WTC11 (cell line): ENCODE data around the gene FOXI2.
A peak's percentile ranks its signal among the peaks of the same experiment; 100 is the strongest.

Experiments used
- ATF1 ChIP-seq: sonication (generic); formaldehyde crosslinking; IDR thresholded peaks from 2 replicates; pipeline ENCODE4 v1.8.1; 2023; ENCODE audit warnings: mild to moderate bottlenecking, moderate library complexity, missing genetic modification reagents
- ATF3 ChIP-seq: sonication (generic); formaldehyde crosslinking; conservative IDR thresholded peaks from 2 replicates; pipeline ENCODE4 v1.8.1; 2022; ENCODE audit warnings: mild to moderate bottlenecking, missing genetic modification reagents
- CREM ChIP-seq: sonication (generic); formaldehyde crosslinking; IDR thresholded peaks from 2 replicates; pipeline ENCODE4 v1.8.1; 2022; ENCODE audit warnings: mild to moderate bottlenecking, missing genetic modification reagents, moderate library complexity
- CTCF ChIP-seq: fragments of 200-600 bp; IDR thresholded peaks from 2 replicates; pipeline ENCODE4 v1.8.0; 2022; ENCODE audit warnings: antibody characterized with exemption
- ELF4 ChIP-seq: sonication (generic); formaldehyde crosslinking; IDR thresholded peaks from 2 replicates; pipeline ENCODE4 v1.8.1; 2022; ENCODE audit warnings: low read depth, mild to moderate bottlenecking, moderate library complexity, missing genetic modification reagents
- JUN ChIP-seq: sonication (generic); formaldehyde crosslinking; IDR thresholded peaks from 2 replicates; pipeline ENCODE4 v1.8.0; 2023; ENCODE audit warnings: mild to moderate bottlenecking, missing genetic modification reagents
- NFYB ChIP-seq: sonication (generic); formaldehyde crosslinking; conservative IDR thresholded peaks from 2 replicates; pipeline ENCODE4 v1.8.0; 2022; ENCODE audit warnings: low read depth, missing genetic modification reagents
- NR3C1 ChIP-seq: sonication (generic); formaldehyde crosslinking; conservative IDR thresholded peaks from 2 replicates; pipeline ENCODE4 v1.8.1; 2023; ENCODE audit warnings: low read depth, mild to moderate bottlenecking, missing genetic modification reagents
- TP53 ChIP-seq: sonication (generic); formaldehyde crosslinking; IDR thresholded peaks from 2 replicates; pipeline ENCODE4 v1.8.1; 2023; ENCODE audit warnings: mild to moderate bottlenecking, missing genetic modification reagents
- USF2 ChIP-seq: sonication (generic); formaldehyde crosslinking; IDR thresholded peaks from 2 replicates; pipeline ENCODE4 v1.8.1; 2023; ENCODE audit warnings: mild to moderate bottlenecking, missing genetic modification reagents, moderate library complexity
- ZBTB21 ChIP-seq: sonication (generic); formaldehyde crosslinking; IDR thresholded peaks from 2 replicates; pipeline ENCODE4 v1.8.1; 2023; ENCODE audit warnings: mild to moderate bottlenecking, missing genetic modification reagents, borderline replicate concordance
- ZBTB43 ChIP-seq: sonication (generic); formaldehyde crosslinking; IDR thresholded peaks from 2 replicates; pipeline ENCODE4 v1.8.1; 2023; ENCODE audit warnings: mild to moderate bottlenecking, missing genetic modification reagents
- ZNF317 ChIP-seq: sonication (generic); formaldehyde crosslinking; IDR thresholded peaks from 2 replicates; pipeline ENCODE4 v1.8.1; 2023; ENCODE audit warnings: low read depth, mild to moderate bottlenecking, moderate library complexity, missing genetic modification reagents, borderline replicate concordance
- ZNF512 ChIP-seq: sonication (generic); formaldehyde crosslinking; IDR thresholded peaks from 2 replicates; pipeline ENCODE4 v1.8.1; 2022; ENCODE audit warnings: missing genetic modification reagents, borderline replicate concordance

- TF ChIP-seq CTCF, result peak; percentile 79
- TF ChIP-seq NR3C1 (CRISPR knock-in tag), result no peak
- no peak for TF ChIP-seq NFYB (CRISPR knock-in tag)
- TF ChIP-seq ATF3 (CRISPR knock-in tag), result no peak
- no peak for TF ChIP-seq ZBTB21
- no peak for TF ChIP-seq TP53 (CRISPR knock-in tag)
- no peak for TF ChIP-seq USF2 (CRISPR knock-in tag)
- no peak for TF ChIP-seq CREM (CRISPR knock-in tag)
- TF ChIP-seq ZBTB43, result no peak
- TF ChIP-seq ZNF317, result no peak
- TF ChIP-seq JUN (CRISPR knock-in tag), result no peak
- TF ChIP-seq ELF4 (CRISPR knock-in tag), result no peak
- no peak for TF ChIP-seq ATF1 (CRISPR knock-in tag)
- TF ChIP-seq ZNF512, result no peak
Observed at GRCh38 chr10:127694580-127695193, 42.3 kb upstream of the FOXI2 start.
